Thyroid gland (tissue), 4 donors: ENCODE measurements around the gene RAD1.

ENCODE experiments used
- CTCF ChIP-seq, 6 experiments: fragments of 200-600 bp in 3 of 6; fragments of 450-650 bp in 3 of 6; sonication (generic) in 3 of 6; IDR thresholded peaks; one replicate each; pipeline ENCODE4 v1.5.1; 2016 to 2019; ENCODE audit warnings: antibody characterized with exemption in 6 of 6, mild to moderate bottlenecking in 2 of 6, inconsistent platforms in 1 of 6, moderate library complexity in 1 of 6
- POLR2A ChIP-seq, 2 donors: fragments of 450-650 bp; IDR thresholded peaks; one replicate each; pipeline ENCODE4 v1.6.1; 2017; ENCODE audit warnings: antibody characterized with exemption in 2 of 2, mild to moderate bottlenecking in 2 of 2, moderate library complexity in 1 of 2

GRCh38 chr5:34957857-34958690, 42.8 kb upstream of the RAD1 start:
- peak in 3 of 6 experiments; percentile 38 to 60 (median 49) for TF ChIP-seq CTCF (IDR thresholded peaks at IDR 0.05)
- no peak for TF ChIP-seq POLR2A (IDR thresholded peaks at IDR 0.05)
